GM23338 (cell line): ENCODE results near the gene DENND5A. TPM values are rescaled to one million over a fixed set of nuclear protein-coding genes. Genes with fewer than 3 reads are reported as not detected.

Source experiments
- ATAC-seq: fragments of 200-7000 bp; cut with Tn5 transposase; 3 replicates; pipeline ENCODE4 v1.9.1; 2020
- DNase-seq: peaks from one replicate; pipeline ENCODE4 v3.0.0-alpha.2; 2015; ENCODE audit warnings: low spot score
- H2AFZ ChIP-seq: fragments of 200-600 bp; sonication (generic); 2 replicates; pipeline ENCODE4 v1.8.0; 2016; ENCODE audit warnings: antibody characterized with exemption, mild to moderate bottlenecking, moderate library complexity
- H3F3A ChIP-seq: fragments of 200-600 bp; sonication (generic); replicated peaks from 2 replicates; pipeline ENCODE4 v1.8.0; 2017; ENCODE audit warnings: antibody characterized with exemption, mixed run types, low read depth
- H3K27ac ChIP-seq: fragments of 200-600 bp; sonication (generic); 2 replicates; pipeline ENCODE4 v1.6.1; 2016; ENCODE audit warnings: low read depth
- H3K27me3 ChIP-seq: fragments of 200-600 bp; sonication (generic); 2 replicates; pipeline ENCODE4 v1.8.0; 2016; ENCODE audit warnings: mild to moderate bottlenecking, mixed run types, moderate library complexity; ENCODE audit not compliant: insufficient read depth
- H3K36me3 ChIP-seq: fragments of 200-600 bp; sonication (generic); 2 replicates; pipeline ENCODE4 v1.8.0; 2016; ENCODE audit warnings: mild to moderate bottlenecking; ENCODE audit not compliant: insufficient read depth
- H3K4me1 ChIP-seq: fragments of 200-600 bp; sonication (generic); 2 replicates; pipeline ENCODE4 v1.8.0; 2016; ENCODE audit warnings: mild to moderate bottlenecking, moderate library complexity; ENCODE audit not compliant: insufficient read depth
- H3K4me2 ChIP-seq: fragments of 200-600 bp; sonication (generic); 2 replicates; pipeline ENCODE4 v1.7.1; 2017; ENCODE audit warnings: mixed run types
- H3K4me3 ChIP-seq: fragments of 200-600 bp; sonication (generic); 2 replicates; pipeline ENCODE4 v1.6.1; 2016; ENCODE audit warnings: mixed run types
- H3K79me2 ChIP-seq: fragments of 200-600 bp; sonication (generic); replicated peaks from 2 replicates; pipeline ENCODE4 v1.8.0; 2017; ENCODE audit warnings: mild to moderate bottlenecking; ENCODE audit not compliant: insufficient read depth
- H3K9me2 ChIP-seq: fragments of 200-600 bp; sonication (generic); 2 replicates; pipeline ENCODE4 v1.8.0; 2017; ENCODE audit not compliant: insufficient read depth
- H4K20me1 ChIP-seq: fragments of 200-600 bp; sonication (generic); replicated peaks from 2 replicates; pipeline ENCODE4 v1.8.0; 2017; ENCODE audit warnings: mild to moderate bottlenecking; ENCODE audit not compliant: insufficient read depth
- H3K27ac Mint-ChIP-seq: 2 replicates; pipeline ENCODE4 v1.8.0; 2020; ENCODE audit warnings: inconsistent platforms, mild to moderate bottlenecking, moderate library complexity, mixed read lengths
- H3K27me3 Mint-ChIP-seq: 3 replicates; pipeline ENCODE4 v1.8.0; 2022; ENCODE audit warnings: low read depth, mild to moderate bottlenecking, moderate library complexity, mixed read lengths, inconsistent platforms; ENCODE audit not compliant: insufficient read depth, poor library complexity
- H3K36me3 Mint-ChIP-seq: 3 replicates; pipeline ENCODE4 v1.8.0; 2021; ENCODE audit warnings: low read depth, mild to moderate bottlenecking, inconsistent platforms, moderate library complexity, mixed read lengths
- H3K4me1 Mint-ChIP-seq: 3 replicates; pipeline ENCODE4 v1.8.0; 2020; ENCODE audit warnings: mild to moderate bottlenecking, inconsistent platforms, mixed read lengths
- H3K4me3 Mint-ChIP-seq: 3 replicates; pipeline ENCODE4 v1.8.0; 2021; ENCODE audit warnings: moderate library complexity, mild to moderate bottlenecking, inconsistent platforms, mixed read lengths
- H3K9me3 Mint-ChIP-seq: 3 replicates; pipeline ENCODE4 v1.8.0; 2020; ENCODE audit warnings: moderate library complexity, mild to moderate bottlenecking, inconsistent platforms, mixed read lengths
- CREB1 ChIP-seq: fragments of 250-450 bp; sonication (Bioruptor Pico); IDR thresholded peaks from 2 replicates; pipeline ENCODE4 v1.5.0; 2020; ENCODE audit warnings: low read depth, mild to moderate bottlenecking, moderate library complexity
- ETS1 ChIP-seq: IDR thresholded peaks from 2 replicates; pipeline ENCODE4 v1.6.1; 2016; ENCODE audit warnings: antibody characterized with exemption
- EZH2 ChIP-seq: fragments of 200-600 bp; sonication (generic); IDR thresholded peaks from one replicate; pipeline ENCODE4 v1.8.0; 2017; ENCODE audit warnings: antibody characterized with exemption, mild to moderate bottlenecking, low read depth; ENCODE audit not compliant: unreplicated experiment
- JUNB ChIP-seq: IDR thresholded peaks from one replicate; pipeline ENCODE4 v1.6.1; 2016; ENCODE audit warnings: antibody characterized with exemption; ENCODE audit not compliant: unreplicated experiment
- ZNF462 ChIP-seq: fragments of 250-450 bp; sonication (Bioruptor Pico); IDR thresholded peaks from 2 replicates; pipeline ENCODE4 v1.5.0; 2020; ENCODE audit warnings: mild to moderate bottlenecking, moderate library complexity
- polyA plus RNA-seq: library from polyadenylated mRNA; unstranded; fragments of >200 nt; fragmentation: Nextera tagmentation; extraction: Ambion mirVana; gene quantifications from 2 replicates; pipeline ENCODE4 v1.2.1, GENCODE V29; 2016
- total RNA-seq: library from RNA; depleted of rRNA; stranded (reverse); fragments of >200 nt; shearing (Covaris generic); gene quantifications from 2 replicates; pipeline ENCODE4 v1.2.3, GENCODE V29; 2014

DENND5A gene
- total and polyA plus RNA-seq, 2 experiments from 2014 or later = 28.1 to 56.3 TPM

- Histone ChIP-seq H3K4me1 (peaks cover 21% of the 10 kb centered on the region), H3K27ac (no peak overlapping the region), H3F3A (peaks cover 14% of the 10 kb centered on the region; the same call in 1 of the 2 replicates), H2AFZ (no peak overlapping the region; the same call in 1 of the 2 replicates), H4K20me1 (peaks cover 16% of the 10 kb centered on the region), H3K4me3 (no peak overlapping the region), H3K27me3 (no peaks in the 10 kb centered on the region), H3K36me3 (no peaks in the 10 kb centered on the region), H3K4me2 (peak overlapping the region; percentile 16; the same call in 1 of the 2 replicates), H3K79me2 (peaks cover 20% of the 10 kb centered on the region), H3K9me2 (no peaks in the 10 kb centered on the region)
- peak; percentile 38 for DNase-seq
- TF ChIP-seq JUNB = no peak
- no peak for TF ChIP-seq ZNF462
- no peak for TF ChIP-seq EZH2
- TF ChIP-seq ETS1 = no peak
- no peak for TF ChIP-seq CREB1 (CRISPR knock-in tag)
- Mint-ChIP-seq H3K4me3 (peak overlapping the region; percentile 1; the same call in 1 of the 3 replicates), H3K36me3 (0 out of 3 replicates have a peak, but pooled peaks cover 4% of the 10 kb centered on the region), H3K9me3 (no peaks in the 10 kb centered on the region), H3K27ac (no peak overlapping the region), H3K4me1 (peaks cover 21% of the 10 kb centered on the region), H3K27me3 (peaks cover 15% of the 10 kb centered on the region)
- ATAC-seq = no peak; the same call in 1 of the 3 replicates
Observed at GRCh38 chr11:9267680-9268079, 2.5 kb upstream of the DENND5A start.
